Hepatocyte (in vitro differentiated cells): ENCODE results near the gene MBD4. TPM values are rescaled to one million over a fixed set of nuclear protein-coding genes. Genes with fewer than 3 reads are reported as not detected.
A peak's percentile ranks its signal among the peaks of the same experiment; 100 is the strongest.

Source experiments
- DNase-seq: peaks from one replicate; pipeline ENCODE4 v3.0.0-alpha.2; 2016; ENCODE audit warnings: low spot score
- H2AFZ ChIP-seq: fragments of 200-600 bp; sonication (generic); 2 replicates; pipeline ENCODE4 v1.6.0; 2016; ENCODE audit warnings: antibody characterized with exemption, mild to moderate bottlenecking
- H3K27ac ChIP-seq: fragments of 200-600 bp; sonication (generic); 2 replicates; pipeline ENCODE4 v1.5.1; 2016; ENCODE audit warnings: mild to moderate bottlenecking
- H3K27me3 ChIP-seq: fragments of 200-600 bp; sonication (generic); 2 replicates; pipeline ENCODE4 v1.6.1; 2016
- H3K36me3 ChIP-seq: fragments of 200-600 bp; sonication (generic); replicated peaks from 2 replicates; pipeline ENCODE4 v1.5.1; 2016; ENCODE audit warnings: low read depth; ENCODE audit not compliant: insufficient read depth
- H3K4me1 ChIP-seq: fragments of 200-600 bp; sonication (generic); 2 replicates; pipeline ENCODE4 v1.5.1; 2016; ENCODE audit warnings: mild to moderate bottlenecking, moderate library complexity; ENCODE audit not compliant: insufficient read depth
- H3K4me2 ChIP-seq: fragments of 200-600 bp; sonication (generic); 2 replicates; pipeline ENCODE4 v1.6.0; 2016
- H3K4me3 ChIP-seq: fragments of 200-600 bp; sonication (generic); 2 replicates; pipeline ENCODE4 v1.5.1; 2016; ENCODE audit warnings: mild to moderate bottlenecking
- H3K79me2 ChIP-seq: fragments of 200-600 bp; sonication (generic); 2 replicates; pipeline ENCODE4 v1.6.0; 2017; ENCODE audit warnings: mild to moderate bottlenecking
- H3K9me2 ChIP-seq: fragments of 200-600 bp; sonication (generic); replicated peaks from 2 replicates; pipeline ENCODE4 v1.6.0; 2017; ENCODE audit warnings: mild to moderate bottlenecking; ENCODE audit not compliant: insufficient read depth
- H3K9me3 ChIP-seq: fragments of 200-600 bp; sonication (generic); 2 replicates; pipeline ENCODE4 v1.5.1; 2016; ENCODE audit warnings: low read depth, mild to moderate bottlenecking
- H4K20me1 ChIP-seq: fragments of 200-600 bp; sonication (generic); 2 replicates; pipeline ENCODE4 v1.6.0; 2016; ENCODE audit warnings: mild to moderate bottlenecking; ENCODE audit not compliant: insufficient read depth, poor library complexity, severe bottlenecking
- CTCF ChIP-seq: fragments of 200-600 bp; sonication (generic); IDR thresholded peaks from 2 replicates; pipeline ENCODE4 v1.5.1; 2016; ENCODE audit warnings: antibody characterized with exemption, mild to moderate bottlenecking; ENCODE audit not compliant: poor library complexity
- EZH2 ChIP-seq: fragments of 200-600 bp; sonication (generic); IDR thresholded peaks from 2 replicates; pipeline ENCODE4 v1.6.1; 2016; ENCODE audit warnings: antibody characterized with exemption, mild to moderate bottlenecking, borderline replicate concordance
- EZH2phosphoT487 ChIP-seq: fragments of 200-600 bp; sonication (generic); IDR thresholded peaks from one replicate; pipeline ENCODE4 v1.6.1; 2018; ENCODE audit warnings: antibody characterized with exemption, mild to moderate bottlenecking, low read depth, moderate library complexity; ENCODE audit not compliant: unreplicated experiment, severe bottlenecking
- WGBS: methylation state at CpG from one replicate; pipeline ENCODE4 v1.1.6; 2016; ENCODE audit warnings: low lambda C conversion rate; ENCODE audit errors: missing lambda C conversion rate; 5-methylcytosine and 5-hydroxymethylcytosine counted together
- polyA plus RNA-seq: library from polyadenylated mRNA; unstranded; fragments of >200 nt; fragmentation: Nextera tagmentation; extraction: Ambion mirVana; gene quantifications from 2 replicates; pipeline ENCODE4 v1.2.1, GENCODE V29; 2016
- small RNA-seq: library from RNA; depleted of rRNA; stranded (forward); fragments of <200 nt; gene quantifications from one replicate; pipeline ENCODE3, GENCODE V24; 2014
- total RNA-seq: library from RNA; depleted of rRNA; stranded (reverse); fragments of >200 nt; gene quantifications from 2 replicates; pipeline ENCODE4 v1.2.3, GENCODE V29; 2014

Gene MBD4
- total and polyA plus RNA-seq, 2 experiments from 2014 or later = 22.2 to 27.5 TPM

DNA sequence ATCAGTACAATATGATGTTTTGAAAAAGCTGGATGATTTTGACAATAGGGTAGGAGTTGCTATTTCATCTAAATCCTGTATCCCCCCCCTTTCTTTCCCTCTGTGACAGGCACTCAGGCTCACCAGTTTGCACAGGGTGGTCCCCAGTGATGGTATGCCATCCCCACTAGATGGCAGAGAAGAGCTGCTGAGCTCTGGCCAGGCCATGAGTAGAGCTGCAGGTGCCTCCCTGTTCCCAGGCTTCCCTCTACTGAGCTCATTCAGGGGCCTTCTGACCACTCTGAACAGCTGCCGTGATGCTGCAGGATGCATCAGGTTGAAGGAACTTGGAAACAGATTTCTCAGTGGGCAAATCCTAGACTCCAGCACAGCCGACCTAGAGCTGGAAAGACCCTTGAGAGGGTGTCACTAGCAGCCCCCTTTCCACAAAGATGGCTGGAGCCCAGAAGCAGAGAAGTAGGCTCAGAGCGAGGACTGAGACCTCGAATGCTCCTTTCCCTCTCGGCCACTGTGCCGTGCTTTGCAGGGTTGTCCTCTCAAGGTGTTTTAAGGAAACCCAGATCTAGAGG, 56.4 kb downstream of the MBD4 start:
- DNase-seq = peak; percentile 78
- WGBS = 62% methylated on average over 6 of the region's 6 CpGs
- Histone ChIP-seq H3K27ac (no peak overlapping the region), H3K9me2 (no peaks in the 10 kb centered on the region), H3K36me3 (no peaks in the 10 kb centered on the region), H3K4me2 (no peak overlapping the region), H2AFZ (no peak overlapping the region), H3K4me3 (no peak overlapping the region), H3K79me2 (no peaks in the 10 kb centered on the region), H3K4me1 (no peaks in the 10 kb centered on the region), H3K27me3 (no peaks in the 10 kb centered on the region), H4K20me1 (no peaks in the 10 kb centered on the region), H3K9me3 (no peaks in the 10 kb centered on the region)
- no peak for TF ChIP-seq EZH2phosphoT487
- TF ChIP-seq CTCF = peak; percentile 75
- TF ChIP-seq EZH2 = no peak

DNA sequence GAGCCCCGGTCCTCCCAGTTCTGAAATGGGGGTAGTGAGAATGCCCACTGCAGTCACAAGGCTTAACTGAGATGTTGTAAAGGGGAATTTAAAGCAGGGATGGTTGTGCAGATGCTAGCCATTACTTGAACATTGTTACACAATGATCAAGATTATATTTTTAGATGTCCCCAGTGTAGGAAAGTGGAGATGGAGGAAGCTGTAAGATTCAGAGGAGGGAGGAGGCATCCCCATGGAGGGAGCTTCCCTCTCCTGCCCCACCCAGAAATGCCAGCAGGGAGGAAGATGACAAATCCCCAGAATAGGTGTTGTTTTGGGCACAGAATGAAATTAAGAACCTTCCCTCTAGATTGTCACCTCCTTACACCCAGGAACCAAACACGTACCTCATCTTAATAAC, 57.4 kb downstream of the MBD4 start:
- Histone ChIP-seq H2AFZ (no peak overlapping the region), H3K9me2 (no peaks in the 10 kb centered on the region), H3K4me1 (no peaks in the 10 kb centered on the region), H3K9me3 (no peaks in the 10 kb centered on the region), H3K79me2 (no peaks in the 10 kb centered on the region), H3K4me2 (no peak overlapping the region), H3K27me3 (no peaks in the 10 kb centered on the region), H3K4me3 (no peak overlapping the region), H3K27ac (no peak overlapping the region), H4K20me1 (no peaks in the 10 kb centered on the region), H3K36me3 (no peaks in the 10 kb centered on the region)
- DNase-seq = no peak
- WGBS = 83% methylated on average over 2 of the region's 2 CpGs
- no peak for TF ChIP-seq CTCF
- no peak for TF ChIP-seq EZH2
- no peak for TF ChIP-seq EZH2phosphoT487

Small RNA genes within 50 kb of the gene (small RNA-seq; reads per million reads assigned to genes)
- 195 reads per million, percentile 98 among the genes with 10 or more reads in this experiment for gene SNORA7B

Other genes starting within 250 kb of the MBD4 start
- 167 and 169 TPM in 2 replicates for gene COPG1, start 190.3 kb downstream of the MBD4 start, total RNA-seq
- 176 and 185 TPM in 2 replicates for gene COPG1, start 190.3 kb downstream of the MBD4 start, polyA plus RNA-seq
- gene HMCES, start 161.1 kb downstream of the MBD4 start, total RNA-seq = 16.8 and 20.1 TPM in 2 replicates
- 30.0 and 34.3 TPM in 2 replicates for gene HMCES, start 161.1 kb downstream of the MBD4 start, polyA plus RNA-seq
- gene EFCAB12, start 11.3 kb downstream of the MBD4 start, total RNA-seq = 0.20 and 0.44 TPM in 2 replicates
- 0.19 and 1.5 TPM in 2 replicates for gene EFCAB12, start 11.3 kb downstream of the MBD4 start, polyA plus RNA-seq
- gene IFT122, start 276 bp upstream of the MBD4 start, total RNA-seq = 14.6 and 17.3 TPM in 2 replicates
- gene IFT122, start 276 bp upstream of the MBD4 start, polyA plus RNA-seq = 11.4 and 15.6 TPM in 2 replicates
- gene RHO, start 88.7 kb upstream of the MBD4 start, total RNA-seq = not detected in 2 replicates
- gene RHO, start 88.7 kb upstream of the MBD4 start, polyA plus RNA-seq = 0.19 TPM in 1 of 2 replicates, not detected in the other
- not detected in 2 replicates for gene H1-8, start 103.2 kb upstream of the MBD4 start, total RNA-seq
- gene H1-8, start 103.2 kb upstream of the MBD4 start, polyA plus RNA-seq = not detected in 2 replicates
- gene PLXND1, start 166.7 kb upstream of the MBD4 start, total RNA-seq = 22.0 and 45.3 TPM in 2 replicates
- 24.9 and 36.3 TPM in 2 replicates for gene PLXND1, start 166.7 kb upstream of the MBD4 start, polyA plus RNA-seq